Natural killer cell (primary cell): ENCODE results near the gene PNLIPRP2. TPM values are rescaled to one million over a fixed set of nuclear protein-coding genes. Genes with fewer than 3 reads are reported as not detected.

Experiments used
- ATAC-seq, 3 donors: fragments of 150-1000 bp in 2 of 3; fragments of 200-7000 bp in 1 of 3; cut with Tn5 transposase; 1 replicate in 1 of 3; 2 replicates in 2 of 3; pipeline ENCODE4 v1.10.0; 2021; ENCODE audit warnings: mild to moderate bottlenecking in 2 of 3, moderate library complexity in 2 of 3
- DNase-seq, 2 donors: peaks; one replicate each; pipeline versions ENCODE4 v3.0.0 to v3.0.0-alpha.2; 2013 to 2021; ENCODE audit warnings: mixed read lengths in 1 of 2
- H3K27ac ChIP-seq: one replicate; pipeline ENCODE4 v1.5.1; 2013; ENCODE audit warnings: mild to moderate bottlenecking, low read length
- H3K27me3 ChIP-seq: one replicate; pipeline ENCODE4 v1.6.1; 2013; ENCODE audit warnings: low read length; ENCODE audit not compliant: control insufficient read depth, insufficient read depth
- H3K36me3 ChIP-seq: one replicate; pipeline ENCODE4 v1.6.1; 2013; ENCODE audit warnings: low read length; ENCODE audit not compliant: control insufficient read depth, insufficient read depth
- H3K4me1 ChIP-seq: one replicate; pipeline ENCODE4 v1.6.1; 2013; ENCODE audit warnings: low read length; ENCODE audit not compliant: control insufficient read depth, insufficient read depth
- H3K4me3 ChIP-seq: one replicate; pipeline ENCODE4 v1.5.1; 2013; ENCODE audit warnings: low read length
- H3K9me3 ChIP-seq: one replicate; pipeline ENCODE4 v1.6.1; 2013; ENCODE audit warnings: low read length; ENCODE audit not compliant: control insufficient read depth, insufficient read depth
- H3K27ac Mint-ChIP-seq, 2 donors: one replicate each; pipeline ENCODE4 v1.8.0; 2022; ENCODE audit warnings: mild to moderate bottlenecking in 2 of 2, mixed read lengths in 2 of 2, moderate library complexity in 1 of 2
- H3K27me3 Mint-ChIP-seq, 2 donors: one replicate each; pipeline ENCODE4 v1.8.0; 2022; ENCODE audit warnings: low read depth in 2 of 2, mixed read lengths in 2 of 2
- H3K36me3 Mint-ChIP-seq: one replicate; pipeline ENCODE4 v1.8.0; 2022; ENCODE audit warnings: mixed read lengths
- H3K4me1 Mint-ChIP-seq, 2 donors: one replicate each; pipeline ENCODE4 v1.8.0; 2022; ENCODE audit warnings: mixed read lengths in 2 of 2
- H3K4me3 Mint-ChIP-seq: one replicate; pipeline ENCODE4 v1.8.0; 2022; ENCODE audit warnings: mild to moderate bottlenecking, moderate library complexity, mixed read lengths
- H3K9me3 Mint-ChIP-seq, 2 donors: one replicate each; pipeline ENCODE4 v1.8.0; 2022; ENCODE audit warnings: mixed read lengths in 2 of 2
- CTCF ChIP-seq: fragments of 200-600 bp; IDR thresholded peaks from one replicate; pipeline ENCODE4 v1.8.0; 2022; ENCODE audit warnings: antibody characterized with exemption
- WGBS: methylation state at CpG from one replicate; pipeline ENCODE4 v1.1.7; 2013; ENCODE audit warnings: missing lambda C conversion rate; ENCODE audit not compliant: insufficient coverage; 5-methylcytosine and 5-hydroxymethylcytosine counted together
- intact Hi-C: fragments of 100-400 bp; cut with micrococcal nuclease; formaldehyde crosslinking; loops from one replicate; pipeline ENCODE4 v1.14.2; 2022
- total RNA-seq, 4 donors: library from RNA; stranded (reverse); fragments of 120-200 nt in 1 of 4; gene quantifications; one replicate each; pipeline versions ENCODE4 v1.2.3 to v1.2.4, GENCODE V29; 2013 to 2022

Gene PNLIPRP2
- total RNA-seq, 3 donors from 2014 or later (not counting 1 experiment from before 2014, with no cell fraction given) = not detected

- DNase-seq (no peak), ATAC-seq (no peak)
- Histone ChIP-seq H3K9me3 (no peaks in the 10 kb centered on the region), H3K4me3 (no peak overlapping the region), H3K4me1 (no peaks in the 10 kb centered on the region), H3K27ac (no peak overlapping the region), H3K36me3 (no peaks in the 10 kb centered on the region), H3K27me3 (no peaks in the 10 kb centered on the region)
- H3K4me3 Mint-ChIP-seq = no peak overlapping the region
- no peaks in the 10 kb centered on the region for H3K36me3 Mint-ChIP-seq
- H3K4me1 Mint-ChIP-seq = no peaks in the 10 kb centered on the region
- H3K27ac Mint-ChIP-seq = no peak overlapping the region
- TF ChIP-seq CTCF = no peak
- intact Hi-C loops = no loop called here
- H3K27me3 Mint-ChIP-seq = peaks cover 0 to 3% of the 10 kb centered on the region in 2 donors
- no peaks in the 10 kb centered on the region for H3K9me3 Mint-ChIP-seq
- 87% methylated on average over 13 of the region's 13 CpGs for WGBS
Observed at GRCh38 chr10:116665541-116666125, 44.9 kb downstream of the PNLIPRP2 start.

GRCh38 chr10:116667484-116667883 lies 46.7 kb downstream of the PNLIPRP2 start:
- TF ChIP-seq CTCF = no peak
- H3K36me3 Mint-ChIP-seq = no peaks in the 10 kb centered on the region
- no peak overlapping the region for H3K27ac ChIP-seq
- H3K27ac Mint-ChIP-seq = no peak overlapping the region
- H3K4me1 Mint-ChIP-seq = no peaks in the 10 kb centered on the region
- no peak for ATAC-seq
- WGBS = 82% methylated on average over 3 of the region's 3 CpGs
- DNase-seq = no peak
- H3K27me3 ChIP-seq = peaks cover 5% of the 10 kb centered on the region
- intact Hi-C loops = no loop called here
- no peaks in the 10 kb centered on the region for H3K36me3 ChIP-seq
- H3K9me3 Mint-ChIP-seq = no peaks in the 10 kb centered on the region
- H3K4me3 Mint-ChIP-seq = no peak overlapping the region
- no peaks in the 10 kb centered on the region for H3K9me3 ChIP-seq
- H3K27me3 Mint-ChIP-seq = peaks cover 0 to 7% of the 10 kb centered on the region in 2 donors
- no peak overlapping the region for H3K4me3 ChIP-seq
- no peaks in the 10 kb centered on the region for H3K4me1 ChIP-seq

- Histone ChIP-seq H3K36me3 (no peaks in the 10 kb centered on the region), H3K4me3 (no peak overlapping the region), H3K9me3 (no peaks in the 10 kb centered on the region), H3K27me3 (peaks cover 5% of the 10 kb centered on the region), H3K4me1 (no peaks in the 10 kb centered on the region), H3K27ac (no peak overlapping the region)
- TF ChIP-seq CTCF = no peak
- DNase-seq (no peak), ATAC-seq (no peak)
- intact Hi-C loops = no loop called here
- H3K27me3 Mint-ChIP-seq = peaks cover 0 to 7% of the 10 kb centered on the region in 2 donors
- H3K4me1 Mint-ChIP-seq = no peaks in the 10 kb centered on the region
- H3K36me3 Mint-ChIP-seq = no peaks in the 10 kb centered on the region
- H3K9me3 Mint-ChIP-seq = no peaks in the 10 kb centered on the region
- 85% methylated on average over 9 of the region's 9 CpGs for WGBS
- no peak overlapping the region for H3K27ac Mint-ChIP-seq
- H3K4me3 Mint-ChIP-seq = no peak overlapping the region
Observed at GRCh38 chr10:116668018-116668417, 47.3 kb downstream of the PNLIPRP2 start.

- no peaks in the 10 kb centered on the region for H3K36me3 Mint-ChIP-seq
- H3K9me3 Mint-ChIP-seq = no peaks in the 10 kb centered on the region
- intact Hi-C loops = no loop called here
- Histone ChIP-seq H3K27me3 (peaks cover 5% of the 10 kb centered on the region), H3K27ac (no peak overlapping the region), H3K9me3 (no peaks in the 10 kb centered on the region), H3K4me3 (no peak overlapping the region), H3K36me3 (no peaks in the 10 kb centered on the region), H3K4me1 (no peaks in the 10 kb centered on the region)
- H3K4me3 Mint-ChIP-seq = no peak overlapping the region
- 100% methylated on average over 2 of the region's 2 CpGs for WGBS
- no peaks in the 10 kb centered on the region for H3K4me1 Mint-ChIP-seq
- no peak for ATAC-seq
- TF ChIP-seq CTCF = no peak
- H3K27me3 Mint-ChIP-seq = peaks cover 0 to 7% of the 10 kb centered on the region in 2 donors
- no peak overlapping the region for H3K27ac Mint-ChIP-seq
- DNase-seq = no peak
Observed at GRCh38 chr10:116668446-116668845, 47.7 kb downstream of the PNLIPRP2 start.
